ENCODE measurements around the gene MYO5B.

GRCh38 chr18:49993299-49993698 is 201.6 kb downstream of the MYO5B start:
- TF ChIP-seq CTCF (IDR thresholded peaks at IDR 0.05 in 2 of 3, conservative IDR thresholded peaks at IDR 0.05 in 1 of 3; ENCODE audit: borderline replicate concordance in 1 of 3, insufficient read depth in 1 of 3, low read depth in 2 of 3, low read length in 2 of 3) (no peak), POLR2A (IDR thresholded peaks at IDR 0.05; ENCODE audit: borderline replicate concordance, extremely low read depth, insufficient read depth, insufficient read length) (no peak), JUND (IDR thresholded peaks at IDR 0.05) (no peak), POLR2AphosphoS5 (IDR thresholded peaks at IDR 0.05; ENCODE audit: low read depth, low read length) (no peak), EZH2phosphoT487 (IDR thresholded peaks at IDR 0.05; ENCODE audit: borderline replicate concordance) (no peak), RAD21 (IDR thresholded peaks at IDR 0.05; ENCODE audit: low read depth) (no peak), CEBPB (IDR thresholded peaks at IDR 0.05; ENCODE audit: low read depth) (no peak), EZH2 (IDR thresholded peaks at IDR 0.05) (no peak), REST (IDR thresholded peaks at IDR 0.05; ENCODE audit: low read depth) (no peak), ZNF274 (IDR thresholded peaks at IDR 0.05; ENCODE audit: low read depth, low read length) (no peak)
